COLO668 (cell line): ENCODE data around the gene TMEM131.

Experiments used
- DNase-seq: peaks from one replicate; lab custom pipeline; 2025; ENCODE audit not compliant: unreplicated experiment; lab: John Stamatoyannopoulos, UW

Gene TMEM131

DNA sequence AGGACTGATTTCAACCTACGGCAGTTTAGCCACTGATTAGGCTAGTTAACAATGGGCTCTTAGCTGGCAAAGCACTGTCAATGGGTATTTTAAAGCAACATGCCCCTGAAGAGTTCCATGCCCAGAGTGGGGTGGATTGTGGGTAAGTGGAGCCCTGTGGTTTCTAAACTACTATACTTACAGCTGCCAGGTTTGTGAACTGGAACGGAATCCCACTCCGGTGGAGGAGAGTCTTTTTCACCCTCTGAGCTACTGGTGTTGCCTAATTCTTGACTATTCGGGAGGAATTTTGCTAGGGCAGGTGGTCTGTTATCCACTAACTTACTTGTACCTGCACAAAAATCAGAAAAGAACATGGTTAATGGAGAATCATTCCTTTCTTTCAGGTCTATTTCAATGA is 229.8 kb downstream of the TMEM131 start:
- DNase-seq, result no peak

- peak; percentile 28 for DNase-seq
Observed at GRCh38 chr2:97764559-97765263, 231.0 kb downstream of the TMEM131 start.

DNA sequence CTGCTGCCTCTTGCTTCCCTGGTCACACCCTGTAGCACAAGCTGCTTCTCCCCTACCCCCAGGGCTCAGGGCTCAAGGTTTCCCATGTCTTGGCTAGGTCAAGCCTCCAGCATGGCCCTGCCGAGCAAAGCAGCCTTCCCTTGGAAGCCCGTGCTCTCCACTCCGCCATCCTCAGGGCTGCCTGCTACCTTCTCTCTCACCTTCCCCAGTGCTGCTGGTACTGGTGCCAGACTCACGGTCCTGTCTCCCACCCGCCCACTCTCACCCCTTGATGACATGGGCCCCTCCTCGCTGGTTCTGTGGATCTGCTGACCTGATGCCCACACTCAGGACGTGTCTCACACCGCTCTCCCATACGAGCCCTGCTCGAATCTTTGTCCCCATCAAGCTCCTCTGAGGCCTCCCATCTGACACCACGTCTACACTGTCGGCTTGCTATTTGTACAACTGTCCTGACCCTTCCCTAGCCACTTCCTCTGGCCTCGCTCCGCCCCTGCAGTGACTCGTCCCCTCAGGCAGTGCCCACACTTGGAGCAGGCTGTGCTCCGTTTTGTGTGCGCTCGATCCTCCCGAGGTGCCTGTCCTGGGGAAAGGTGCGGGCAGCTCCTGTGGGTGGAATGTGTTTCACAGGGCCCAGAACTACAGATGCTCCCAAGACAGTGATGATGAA is 232.4 kb downstream of the TMEM131 start:
- no peak for DNase-seq

- no peak for DNase-seq
Observed at GRCh38 chr2:97761192-97761591, 234.6 kb downstream of the TMEM131 start.

DNA sequence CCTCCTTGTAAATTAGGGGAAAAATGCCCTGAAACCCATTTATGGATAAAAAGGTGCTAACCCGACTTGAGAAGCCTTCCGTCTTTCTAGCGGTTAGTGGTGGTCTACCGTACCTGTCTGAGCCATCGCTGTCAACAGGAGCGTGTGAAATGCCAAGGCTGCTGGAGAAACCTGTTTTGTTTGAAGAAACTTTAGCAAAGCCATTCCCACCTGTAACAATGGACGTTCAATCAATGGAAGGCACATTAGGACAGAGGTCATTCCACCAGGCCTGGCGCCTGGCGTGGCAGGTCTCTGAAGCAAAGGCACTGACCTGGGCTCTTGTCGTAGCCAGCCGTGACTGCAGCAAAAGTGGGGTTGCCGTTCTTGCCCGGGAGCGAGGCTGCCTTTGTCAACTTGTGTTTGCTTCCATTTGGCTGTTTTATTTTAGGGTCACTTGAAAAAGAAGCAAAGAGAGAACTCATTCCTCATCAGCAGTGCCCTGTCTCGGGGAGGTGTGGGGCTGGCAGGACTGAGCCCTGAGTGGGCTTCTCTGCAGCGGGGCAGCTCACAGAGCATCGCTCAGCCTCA is 235.2 kb downstream of the TMEM131 start:
- DNase-seq, result no peak

DNA sequence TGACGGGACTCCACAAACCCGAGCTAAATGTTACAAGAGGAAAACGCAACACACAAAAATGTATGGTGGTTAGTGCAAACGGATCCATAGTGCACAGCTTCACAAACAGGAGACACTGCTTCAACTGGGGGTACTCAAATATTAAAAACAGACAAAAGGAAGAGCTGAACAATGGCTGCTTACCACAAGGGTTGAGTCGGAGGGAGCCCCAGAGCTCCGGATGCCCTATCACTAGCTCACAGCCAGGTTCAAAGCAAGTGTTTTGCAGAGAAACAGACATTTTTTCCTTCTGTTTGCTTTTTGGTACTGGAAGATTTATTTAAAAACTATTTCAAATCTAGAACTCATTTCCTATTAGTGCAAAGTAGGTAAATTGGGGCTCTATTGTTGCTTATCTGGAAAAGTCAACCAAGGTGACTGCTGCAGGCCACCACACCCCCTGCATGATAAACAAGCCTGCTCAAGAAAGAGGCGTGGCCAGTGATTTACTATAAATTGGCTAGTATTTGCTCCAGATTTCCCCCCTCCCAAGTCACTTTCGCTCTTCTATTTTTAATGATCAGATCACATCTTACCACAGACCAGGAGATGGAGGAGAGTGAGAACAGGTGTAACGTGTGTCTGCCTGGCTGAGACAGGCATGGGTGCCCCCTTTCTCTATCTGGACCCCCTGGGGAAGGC is 235.9 kb downstream of the TMEM131 start:
- DNase-seq, result no peak

- no peak for DNase-seq
Observed at GRCh38 chr2:97758131-97758705, 237.5 kb downstream of the TMEM131 start.

DNA sequence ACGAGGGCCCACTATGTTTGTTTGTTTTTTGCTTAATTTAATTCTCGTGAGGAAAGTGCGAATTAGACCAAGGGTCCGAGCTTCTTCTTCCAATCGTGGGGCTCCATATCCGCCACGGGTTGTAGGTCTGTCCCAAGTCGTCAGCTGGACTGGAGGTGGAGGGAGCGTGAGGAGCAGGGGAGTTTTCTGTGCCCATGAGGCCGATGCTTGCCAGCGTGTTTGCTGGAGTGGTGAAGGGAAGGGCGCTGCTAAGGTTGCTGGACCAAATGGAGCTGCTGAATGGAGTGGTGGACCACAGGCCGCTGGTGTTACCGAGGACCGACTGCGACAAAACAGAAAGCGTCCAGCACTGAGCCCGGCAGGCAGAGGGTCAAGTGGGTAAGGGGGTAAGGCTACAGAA is 238.7 kb downstream of the TMEM131 start:
- DNase-seq, result no peak

DNA sequence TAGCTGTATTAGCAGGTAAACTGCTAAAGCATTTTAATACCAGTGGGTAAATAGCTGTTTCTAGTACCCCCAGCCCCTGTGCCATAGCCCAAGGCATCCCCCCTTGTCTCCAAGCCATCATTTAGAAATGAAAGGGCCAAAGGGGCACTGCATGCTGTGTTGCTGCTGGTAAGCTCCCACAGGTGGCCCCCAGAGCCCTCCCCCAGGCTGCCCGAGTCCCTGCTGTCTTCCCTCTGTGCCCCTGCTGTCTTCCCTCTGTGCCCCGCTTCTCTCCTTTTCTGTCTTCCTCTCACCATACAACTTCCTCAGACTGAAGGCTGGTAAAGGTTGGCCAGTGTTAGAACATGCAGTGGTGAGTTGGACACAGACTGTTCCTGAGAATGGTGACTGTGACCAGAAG is 240.3 kb downstream of the TMEM131 start:
- DNase-seq, result no peak

GRCh38 chr2:97754690-97755346 is 240.9 kb downstream of the TMEM131 start:
- DNase-seq, result no peak

- DNase-seq, result no peak
Observed at GRCh38 chr2:97752342-97753334, 243.1 kb downstream of the TMEM131 start.

DNA sequence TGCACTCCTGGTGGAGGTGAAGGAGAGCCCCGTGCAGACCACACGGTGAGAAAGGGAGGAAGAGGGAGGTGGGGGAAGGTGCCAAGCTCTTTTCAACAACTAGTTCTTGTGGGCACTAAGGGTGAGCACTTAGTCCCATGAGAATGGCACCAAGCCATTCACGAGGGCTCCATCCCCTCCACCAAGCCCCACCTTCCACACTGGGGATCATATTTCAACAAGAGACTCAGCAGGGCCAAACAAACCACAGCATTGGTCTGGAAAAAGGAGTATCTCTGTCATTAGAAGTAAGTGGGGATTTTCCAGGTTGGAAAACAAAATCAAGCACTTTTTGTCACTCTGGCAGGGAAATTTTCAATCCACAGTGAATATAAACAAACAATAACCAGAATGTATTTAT is 244.0 kb downstream of the TMEM131 start:
- DNase-seq, result peak; percentile 16

DNA sequence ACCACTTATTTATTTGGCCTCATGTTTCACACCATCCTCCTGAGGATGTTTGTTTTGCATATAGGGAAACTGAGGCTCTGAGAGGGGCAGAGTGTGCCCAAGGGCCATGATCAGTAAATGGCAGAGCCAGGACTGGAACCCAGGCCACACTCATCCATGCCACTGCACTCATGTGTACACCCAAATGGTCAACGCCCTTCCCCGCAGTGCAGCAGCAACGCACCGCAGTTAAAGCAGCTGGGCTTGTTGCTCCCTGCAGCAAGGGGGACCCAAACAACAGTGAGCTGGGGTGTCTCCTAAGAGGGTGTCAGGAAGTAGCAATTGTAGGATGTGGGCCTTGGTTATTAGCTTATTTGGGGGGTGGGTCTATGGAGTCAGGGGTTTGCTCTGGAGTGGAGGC is 245.7 kb downstream of the TMEM131 start:
- no peak for DNase-seq

- no peak for DNase-seq
Observed at GRCh38 chr2:97749581-97749980, 246.2 kb downstream of the TMEM131 start.

GRCh38 chr2:97747716-97748115 is 248.0 kb downstream of the TMEM131 start:
- DNase-seq, result no peak

GRCh38 chr2:97747285-97747684 is 248.5 kb downstream of the TMEM131 start:
- no peak for DNase-seq

DNA sequence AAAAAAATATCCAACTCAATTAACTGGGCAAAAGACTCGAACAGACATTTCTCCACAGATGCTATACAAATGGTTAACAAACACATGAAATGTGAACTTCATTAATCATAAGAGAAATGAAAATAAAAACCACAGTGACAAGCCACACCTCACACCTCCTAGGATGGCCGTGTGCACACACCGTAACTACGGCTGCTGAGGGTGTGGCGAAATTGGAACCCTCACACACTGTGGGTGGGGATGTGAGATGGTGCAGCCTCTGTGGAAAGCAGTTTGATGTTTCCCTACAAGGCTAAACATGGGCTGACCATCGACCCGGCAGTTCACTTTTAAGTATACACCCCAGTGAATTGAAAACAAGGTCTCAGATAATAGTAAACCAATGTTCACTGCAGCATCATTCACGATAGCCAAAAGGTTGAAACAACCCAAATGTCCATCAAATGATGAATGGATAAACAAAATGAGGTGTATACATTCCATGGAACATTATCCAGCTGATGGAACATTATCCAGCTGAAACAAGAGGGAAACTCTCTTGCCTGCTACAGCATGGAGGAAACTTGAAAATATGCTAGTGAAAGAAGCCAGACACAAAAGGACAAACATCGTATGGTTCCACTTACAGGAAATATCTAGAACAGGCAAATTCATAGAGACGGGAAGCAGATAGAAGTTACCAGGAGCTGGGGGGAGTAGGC is 250.1 kb downstream of the TMEM131 start:
- DNase-seq, result peak; percentile 17

DNA sequence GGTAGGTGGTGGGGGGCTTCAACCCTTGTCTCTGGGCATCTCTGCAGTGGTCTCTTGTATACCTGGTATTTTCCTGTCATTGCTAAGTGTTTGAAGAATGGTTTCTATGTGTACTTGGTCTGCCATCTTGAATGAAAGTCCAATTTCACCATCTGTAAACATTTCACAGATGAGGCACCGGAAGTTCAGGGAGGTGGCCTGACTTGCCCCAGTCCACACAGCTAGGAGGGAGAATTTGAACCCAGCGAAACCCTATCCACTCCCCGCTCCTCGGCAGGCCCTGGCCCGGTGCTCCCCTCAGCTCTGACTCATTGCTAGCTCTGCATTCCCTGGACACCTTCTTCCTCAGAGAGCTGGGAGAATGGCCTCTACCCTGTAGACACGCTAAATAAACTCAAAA is 251.8 kb downstream of the TMEM131 start:
- no peak for DNase-seq

- DNase-seq, result no peak
Observed at GRCh38 chr2:97742381-97742847, 253.3 kb downstream of the TMEM131 start.
